ENCODE data around the gene HOXA10.

HOXA10 gene

GRCh38 chr7:27209933-27210440, 35.9 kb upstream of the HOXA10 start:
- peaks cover 6% of the 10 kb centered on the region for H3K4me1 Mint-ChIP-seq (ENCODE audit: low read depth)
- no peak overlapping the region for H3K27ac Mint-ChIP-seq
- no peak for DNase-seq (ENCODE audit: low spot score)
- H3K4me3 Mint-ChIP-seq, result no peak overlapping the region
- no peaks in the 10 kb centered on the region for H3K36me3 Mint-ChIP-seq (ENCODE audit: low read depth)
- peaks cover 94% of the 10 kb centered on the region for H3K27me3 Mint-ChIP-seq (ENCODE audit: low read depth)
- H3K9me3 Mint-ChIP-seq, result no peaks in the 10 kb centered on the region

- H3K27me3 Mint-ChIP-seq (ENCODE audit: low read depth), result peaks cover 94% of the 10 kb centered on the region
- no peak overlapping the region for H3K27ac Mint-ChIP-seq
- H3K4me3 Mint-ChIP-seq, result no peak overlapping the region
- H3K36me3 Mint-ChIP-seq (ENCODE audit: low read depth), result no peaks in the 10 kb centered on the region
- no peaks in the 10 kb centered on the region for H3K9me3 Mint-ChIP-seq
- peaks cover 6% of the 10 kb centered on the region for H3K4me1 Mint-ChIP-seq (ENCODE audit: low read depth)
- DNase-seq (ENCODE audit: low spot score), result no peak
These were observed 34.9 kb upstream of the HOXA10 start for GRCh38 chr7:27208998-27209397.

- no peaks in the 10 kb centered on the region for H3K36me3 Mint-ChIP-seq (ENCODE audit: low read depth)
- no peak overlapping the region for H3K4me3 Mint-ChIP-seq
- DNase-seq (ENCODE audit: low spot score), result no peak
- no peak overlapping the region for H3K27ac Mint-ChIP-seq
- peaks cover 6% of the 10 kb centered on the region for H3K4me1 Mint-ChIP-seq (ENCODE audit: low read depth)
- peaks cover 97% of the 10 kb centered on the region for H3K27me3 Mint-ChIP-seq (ENCODE audit: low read depth)
- H3K9me3 Mint-ChIP-seq, result no peaks in the 10 kb centered on the region
These were observed 33.3 kb upstream of the HOXA10 start for GRCh38 chr7:27207348-27207985.

GRCh38 chr7:27205325-27206280, 31.5 kb upstream of the HOXA10 start:
- H3K9me3 Mint-ChIP-seq, result no peaks in the 10 kb centered on the region
- H3K4me3 Mint-ChIP-seq, result no peak overlapping the region
- no peak for DNase-seq (ENCODE audit: low spot score)
- peaks cover 2% of the 10 kb centered on the region for H3K36me3 Mint-ChIP-seq (ENCODE audit: low read depth)
- peaks cover 5% of the 10 kb centered on the region for H3K4me1 Mint-ChIP-seq (ENCODE audit: low read depth)
- peaks cover 97% of the 10 kb centered on the region for H3K27me3 Mint-ChIP-seq (ENCODE audit: low read depth)
- peak overlapping the region; percentile 10 for H3K27ac Mint-ChIP-seq

- no peak for DNase-seq (ENCODE audit: low spot score)
- Mint-ChIP-seq H3K4me3 (no peak overlapping the region), H3K9me3 (no peaks in the 10 kb centered on the region), H3K27me3 (ENCODE audit: low read depth) (peaks cover 94% of the 10 kb centered on the region), H3K27ac (no peak overlapping the region), H3K4me1 (ENCODE audit: low read depth) (no peaks in the 10 kb centered on the region), H3K36me3 (ENCODE audit: low read depth) (peaks cover 2% of the 10 kb centered on the region)
These were observed 30.8 kb upstream of the HOXA10 start for GRCh38 chr7:27204851-27205322.

GRCh38 chr7:27203964-27204594, 30.0 kb upstream of the HOXA10 start:
- Mint-ChIP-seq H3K4me1 (ENCODE audit: low read depth) (no peaks in the 10 kb centered on the region), H3K27me3 (ENCODE audit: low read depth) (peaks cover 89% of the 10 kb centered on the region), H3K27ac (no peak overlapping the region), H3K36me3 (ENCODE audit: low read depth) (peaks cover 2% of the 10 kb centered on the region), H3K4me3 (no peak overlapping the region), H3K9me3 (no peaks in the 10 kb centered on the region)
- DNase-seq (ENCODE audit: low spot score), result no peak

GRCh38 chr7:27203365-27203953, 29.3 kb upstream of the HOXA10 start:
- DNase-seq (ENCODE audit: low spot score), result no peak
- H3K27me3 Mint-ChIP-seq (ENCODE audit: low read depth), result peaks cover 89% of the 10 kb centered on the region
- H3K4me3 Mint-ChIP-seq, result no peak overlapping the region
- no peaks in the 10 kb centered on the region for H3K9me3 Mint-ChIP-seq
- no peak overlapping the region for H3K27ac Mint-ChIP-seq
- H3K36me3 Mint-ChIP-seq (ENCODE audit: low read depth), result peaks cover 2% of the 10 kb centered on the region
- H3K4me1 Mint-ChIP-seq (ENCODE audit: low read depth), result no peaks in the 10 kb centered on the region

- no peaks in the 10 kb centered on the region for H3K9me3 Mint-ChIP-seq
- peaks cover 90% of the 10 kb centered on the region for H3K27me3 Mint-ChIP-seq (ENCODE audit: low read depth)
- H3K27ac Mint-ChIP-seq, result no peak overlapping the region
- no peak for DNase-seq (ENCODE audit: low spot score)
- H3K36me3 Mint-ChIP-seq (ENCODE audit: low read depth), result peaks cover 2% of the 10 kb centered on the region
- no peak overlapping the region for H3K4me3 Mint-ChIP-seq
- H3K4me1 Mint-ChIP-seq (ENCODE audit: low read depth), result no peaks in the 10 kb centered on the region
These were observed 28.7 kb upstream of the HOXA10 start for GRCh38 chr7:27202862-27203134.

GRCh38 chr7:27202018-27202861, 28.1 kb upstream of the HOXA10 start:
- Mint-ChIP-seq H3K27me3 (ENCODE audit: low read depth) (peaks cover 90% of the 10 kb centered on the region), H3K4me1 (ENCODE audit: low read depth) (no peaks in the 10 kb centered on the region), H3K27ac (no peak overlapping the region), H3K9me3 (no peaks in the 10 kb centered on the region), H3K4me3 (no peak overlapping the region), H3K36me3 (ENCODE audit: low read depth) (peaks cover 2% of the 10 kb centered on the region)
- DNase-seq (ENCODE audit: low spot score), result no peak

GRCh38 chr7:27201580-27202017, 27.5 kb upstream of the HOXA10 start:
- Mint-ChIP-seq H3K36me3 (ENCODE audit: low read depth) (peaks cover 2% of the 10 kb centered on the region), H3K4me3 (no peak overlapping the region), H3K27me3 (ENCODE audit: low read depth) (peaks cover 91% of the 10 kb centered on the region), H3K4me1 (ENCODE audit: low read depth) (no peaks in the 10 kb centered on the region), H3K9me3 (no peaks in the 10 kb centered on the region), H3K27ac (no peak overlapping the region)
- DNase-seq (ENCODE audit: low spot score), result no peak

GRCh38 chr7:27200761-27201579, 26.9 kb upstream of the HOXA10 start:
- Mint-ChIP-seq H3K27ac (peak overlapping the region; percentile 62), H3K27me3 (ENCODE audit: low read depth) (peaks cover 89% of the 10 kb centered on the region), H3K4me1 (ENCODE audit: low read depth) (no peaks in the 10 kb centered on the region), H3K4me3 (peak overlapping the region; percentile 29), H3K36me3 (ENCODE audit: low read depth) (peaks cover 2% of the 10 kb centered on the region), H3K9me3 (no peaks in the 10 kb centered on the region)
- DNase-seq (ENCODE audit: low spot score), result no peak

GRCh38 chr7:27199849-27200760, 26.0 kb upstream of the HOXA10 start, which contains the start of gene HOXA13:
Gene HOXA13, minus strand, starts transcription at chr7:27200091. Its CDS starts 14 bp downstream, at chr7:27200077.
- H3K4me3 Mint-ChIP-seq, result peak within 1 kb of the TSS; percentile 36
- H3K27ac Mint-ChIP-seq, result peak within 1 kb of the TSS; percentile 62
- peaks cover 2% of the 10 kb centered on the region for H3K36me3 Mint-ChIP-seq (ENCODE audit: low read depth)
- DNase-seq (ENCODE audit: low spot score), result no peak
- peaks cover 86% of the 10 kb centered on the region for H3K27me3 Mint-ChIP-seq (ENCODE audit: low read depth)
- no peaks in the 10 kb centered on the region for H3K4me1 Mint-ChIP-seq (ENCODE audit: low read depth)
- H3K9me3 Mint-ChIP-seq, result no peaks in the 10 kb centered on the region

All from T-helper 2 cell treated with Interferon-gamma antibody and Interleukin-4, amounts not matched to agents 5 μg/mL and 100 μg/mL, for 36 hours (primary cell).